Upper lobe of left lung (tissue), 4 donors: ENCODE measurements around the gene TRAPPC10.

Experiments
- POLR2AphosphoS5 ChIP-seq, 2 donors: sonication (generic); formaldehyde crosslinking; IDR thresholded peaks; one replicate each; pipeline ENCODE4 v1.5.1; 2017; ENCODE audit warnings: antibody characterized with exemption in 2 of 2
- TF ChIP-seq, protein P1 (sequence below), 6 experiments: fragments of 450-650 bp in 4 of 6; fragments of 200-600 bp in 2 of 6; sonication (generic) in 2 of 6; IDR thresholded peaks; one replicate each; pipeline ENCODE4 v1.5.1; 2016 to 2019; ENCODE audit warnings: antibody characterized with exemption in 6 of 6

- TF ChIP-seq, protein P1, sequence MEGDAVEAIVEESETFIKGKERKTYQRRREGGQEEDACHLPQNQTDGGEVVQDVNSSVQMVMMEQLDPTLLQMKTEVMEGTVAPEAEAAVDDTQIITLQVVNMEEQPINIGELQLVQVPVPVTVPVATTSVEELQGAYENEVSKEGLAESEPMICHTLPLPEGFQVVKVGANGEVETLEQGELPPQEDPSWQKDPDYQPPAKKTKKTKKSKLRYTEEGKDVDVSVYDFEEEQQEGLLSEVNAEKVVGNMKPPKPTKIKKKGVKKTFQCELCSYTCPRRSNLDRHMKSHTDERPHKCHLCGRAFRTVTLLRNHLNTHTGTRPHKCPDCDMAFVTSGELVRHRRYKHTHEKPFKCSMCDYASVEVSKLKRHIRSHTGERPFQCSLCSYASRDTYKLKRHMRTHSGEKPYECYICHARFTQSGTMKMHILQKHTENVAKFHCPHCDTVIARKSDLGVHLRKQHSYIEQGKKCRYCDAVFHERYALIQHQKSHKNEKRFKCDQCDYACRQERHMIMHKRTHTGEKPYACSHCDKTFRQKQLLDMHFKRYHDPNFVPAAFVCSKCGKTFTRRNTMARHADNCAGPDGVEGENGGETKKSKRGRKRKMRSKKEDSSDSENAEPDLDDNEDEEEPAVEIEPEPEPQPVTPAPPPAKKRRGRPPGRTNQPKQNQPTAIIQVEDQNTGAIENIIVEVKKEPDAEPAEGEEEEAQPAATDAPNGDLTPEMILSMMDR (IDR thresholded peaks at IDR 0.05) = no peak
- TF ChIP-seq POLR2AphosphoS5 (IDR thresholded peaks at IDR 0.05) = no peak
Measured at GRCh38 chr21:44082648-44083440, 70.7 kb downstream of the TRAPPC10 start.
